Brain pericyte (primary cell): Measurements from ENCODE around the gene WFS1.

Experiments
- DNase-seq: peaks from one replicate; pipeline ENCODE4 v3.0.0-alpha.2; 2012; ENCODE audit warnings: low read depth, low spot score

Gene WFS1

GRCh38 chr4:6324461-6324998 is 54.9 kb downstream of the WFS1 start:
- no peak for DNase-seq

GRCh38 chr4:6324999-6325787 is 55.5 kb downstream of the WFS1 start:
- no peak for DNase-seq

GRCh38 chr4:6325788-6326290 is 56.2 kb downstream of the WFS1 start:
- DNase-seq: no peak

- no peak for DNase-seq
Observed at GRCh38 chr4:6326312-6327060, 56.8 kb downstream of the WFS1 start.

- DNase-seq: no peak
Observed at GRCh38 chr4:6327220-6327917, 57.7 kb downstream of the WFS1 start.

- DNase-seq: no peak
Observed at GRCh38 chr4:6328526-6328925, 58.9 kb downstream of the WFS1 start.

- DNase-seq: no peak
Observed at GRCh38 chr4:6329478-6330383, 60.1 kb downstream of the WFS1 start.

GRCh38 chr4:6330384-6330767 is 60.7 kb downstream of the WFS1 start:
- no peak for DNase-seq

GRCh38 chr4:6331018-6331417 is 61.4 kb downstream of the WFS1 start:
- DNase-seq: no peak

GRCh38 chr4:6331468-6331867 is 61.8 kb downstream of the WFS1 start:
- no peak for DNase-seq

GRCh38 chr4:6332042-6332668 is 62.5 kb downstream of the WFS1 start:
- no peak for DNase-seq

GRCh38 chr4:6332669-6333050 is 63.0 kb downstream of the WFS1 start:
- DNase-seq: no peak

GRCh38 chr4:6333301-6334202 is 63.9 kb downstream of the WFS1 start:
- DNase-seq: no peak

- DNase-seq: no peak
Observed at GRCh38 chr4:6334203-6334887, 64.7 kb downstream of the WFS1 start.

GRCh38 chr4:6335040-6335590 is 65.5 kb downstream of the WFS1 start:
- DNase-seq: no peak

- no peak for DNase-seq
Observed at GRCh38 chr4:6336166-6336565, 66.5 kb downstream of the WFS1 start.

GRCh38 chr4:6337331-6337935 is 67.8 kb downstream of the WFS1 start:
- no peak for DNase-seq
